AG10803 (cell line): ENCODE data around the gene HK2.
A peak's percentile ranks its signal among the peaks of the same experiment; 100 is the strongest.
"Not testable (repeated sequence)": the region's sequence is repeated elsewhere in the genome, so short reads cannot be mapped to it uniquely, and the experiment has no call there.

ENCODE experiments used
- DNase-seq: peaks from one replicate; pipeline ENCODE4 v3.0.0; 2010; ENCODE audit warnings: low read depth
- H3K4me3 ChIP-seq: 2 replicates; pipeline ENCODE4 v1.5.1; 2011; ENCODE audit warnings: mild to moderate bottlenecking, low read length, control low read depth
- CTCF ChIP-seq: conservative IDR thresholded peaks from 2 replicates; pipeline ENCODE4 v1.5.1; 2011; ENCODE audit warnings: mild to moderate bottlenecking, low read length, control low read depth, inconsistent platforms

HK2 gene

GRCh38 chr2:74833418-74834233, at the start of gene HK2:
Gene HK2 (plus strand): TSS chr2:74834127. CDS start chr2:74834581, 454 bp downstream.
- no peak for TF ChIP-seq CTCF
- peak within 1 kb of the TSS; percentile 86 for H3K4me3 ChIP-seq
- peak; percentile 89 for DNase-seq

- H3K4me3 ChIP-seq, result no peak overlapping the region
- DNase-seq, result no peak
- TF ChIP-seq CTCF, result no peak
These were observed 44.7 kb upstream of the HK2 start for GRCh38 chr2:74789271-74789670.

- no peak for TF ChIP-seq CTCF
- no peak for DNase-seq
These were observed 41.6 kb upstream of the HK2 start for GRCh38 chr2:74792282-74792681.

GRCh38 chr2:74794878-74795277, 39.0 kb upstream of the HK2 start:
- DNase-seq, H3K4me3 ChIP-seq: not testable (repeated sequence)

More at GRCh38 chr2:74792282-74792681, 41.6 kb upstream of the HK2 start:
- H3K4me3 ChIP-seq, result no peak overlapping the region

DNA sequence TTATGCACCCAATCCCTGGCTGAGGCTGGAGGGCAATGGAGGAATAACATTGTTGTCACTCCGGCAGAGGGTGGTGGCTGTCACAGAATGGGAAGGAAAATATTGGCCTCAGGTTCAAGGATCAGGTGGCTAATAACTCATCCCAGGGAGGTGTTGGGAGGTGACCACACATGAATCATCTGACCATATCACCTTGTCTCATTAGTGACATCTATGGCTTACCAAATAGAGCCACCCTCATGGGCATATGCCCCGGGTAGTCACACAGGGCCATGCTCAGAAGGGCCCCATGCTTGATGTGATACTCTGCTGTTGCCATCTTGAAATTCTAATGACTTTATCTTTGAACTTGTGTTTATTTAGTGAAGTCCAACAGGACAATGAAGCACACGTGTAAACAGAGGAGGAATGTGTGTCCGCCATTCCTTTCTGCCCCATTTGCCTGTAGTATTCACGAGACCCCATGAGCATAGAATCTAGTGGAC, 27.5 kb upstream of the HK2 start:
- no peak for DNase-seq
- TF ChIP-seq CTCF, result no peak
- no peak overlapping the region for H3K4me3 ChIP-seq

GRCh38 chr2:74806920-74807319, 27.0 kb upstream of the HK2 start:
- TF ChIP-seq CTCF, result no peak
- H3K4me3 ChIP-seq, result no peak overlapping the region
- no peak for DNase-seq

DNA sequence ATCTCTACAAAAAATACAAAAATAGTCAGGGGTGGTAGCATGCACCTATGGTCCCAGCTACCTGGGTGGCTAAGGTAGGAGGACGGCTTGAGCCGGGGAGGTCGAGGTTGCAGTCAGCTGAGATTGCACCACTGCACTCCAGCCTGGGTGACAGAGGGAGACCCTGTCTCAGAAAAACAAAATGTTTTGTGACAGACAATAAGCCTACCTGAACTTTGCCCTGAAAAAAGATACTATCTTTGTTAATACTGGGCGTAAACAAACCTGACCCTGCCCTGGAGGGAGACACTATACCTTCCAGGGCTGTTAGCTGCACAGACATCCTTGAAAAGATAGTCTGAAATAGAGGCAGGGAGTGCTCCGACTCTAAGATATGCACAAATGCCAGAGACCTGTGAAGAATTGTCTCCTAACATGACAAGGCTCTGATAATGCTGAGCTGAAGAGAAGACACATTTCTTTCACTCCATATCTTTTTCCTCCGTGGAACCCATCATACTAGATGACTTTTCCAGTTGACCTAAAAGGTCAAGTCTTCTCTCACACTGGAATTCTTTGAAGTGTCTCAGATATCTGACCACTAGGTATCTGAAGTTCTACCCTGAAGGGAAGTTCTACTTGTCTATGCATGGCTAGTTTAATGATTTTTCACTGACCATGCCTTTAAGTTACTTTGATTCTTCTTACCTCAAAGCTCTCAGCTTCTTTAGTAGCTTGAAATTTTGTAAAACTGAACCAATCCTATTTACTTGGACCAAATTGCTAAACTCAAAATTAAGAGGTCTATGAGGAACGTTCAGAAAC, 20.9 kb upstream of the HK2 start:
- TF ChIP-seq CTCF, result no peak
- no peak overlapping the region for H3K4me3 ChIP-seq
- no peak for DNase-seq
